Kidney epithelial cell (primary cell): ENCODE data around the gene KLHL17. TPM values are rescaled to one million over a fixed set of nuclear protein-coding genes. Genes with fewer than 3 reads are reported as not detected.

ENCODE experiments used
- DNase-seq: peaks from one replicate; pipeline ENCODE4 v3.0.0-alpha.2; 2010; ENCODE audit warnings: low read depth
- H3K27me3 ChIP-seq: 2 replicates; pipeline ENCODE4 v1.6.0; 2011; ENCODE audit warnings: low read length; ENCODE audit not compliant: control insufficient read depth, insufficient read depth
- H3K36me3 ChIP-seq: 2 replicates; pipeline ENCODE4 v1.5.1; 2011; ENCODE audit warnings: low read length; ENCODE audit not compliant: control insufficient read depth, insufficient read depth
- H3K4me3 ChIP-seq: 2 replicates; pipeline ENCODE4 v1.5.1; 2011; ENCODE audit warnings: low read depth, mild to moderate bottlenecking, control low read depth, low read length
- total RNA-seq: library from RNA; depleted of rRNA; stranded (reverse); fragments of >200 nt; gene quantifications from 2 replicates; pipeline ENCODE4 v1.2.3, GENCODE V29; 2015
- TF ChIP-seq, protein P1 (sequence below): IDR thresholded peaks from 2 replicates; pipeline ENCODE4 v1.5.1; 2011; ENCODE audit warnings: mild to moderate bottlenecking, moderate library complexity, low read length, control low read depth, inconsistent platforms; ENCODE audit not compliant: insufficient read depth, poor library complexity, severe bottlenecking

Gene KLHL17
- total RNA-seq, 1 donor from 2014 or later = 21.4 TPM

DNA sequence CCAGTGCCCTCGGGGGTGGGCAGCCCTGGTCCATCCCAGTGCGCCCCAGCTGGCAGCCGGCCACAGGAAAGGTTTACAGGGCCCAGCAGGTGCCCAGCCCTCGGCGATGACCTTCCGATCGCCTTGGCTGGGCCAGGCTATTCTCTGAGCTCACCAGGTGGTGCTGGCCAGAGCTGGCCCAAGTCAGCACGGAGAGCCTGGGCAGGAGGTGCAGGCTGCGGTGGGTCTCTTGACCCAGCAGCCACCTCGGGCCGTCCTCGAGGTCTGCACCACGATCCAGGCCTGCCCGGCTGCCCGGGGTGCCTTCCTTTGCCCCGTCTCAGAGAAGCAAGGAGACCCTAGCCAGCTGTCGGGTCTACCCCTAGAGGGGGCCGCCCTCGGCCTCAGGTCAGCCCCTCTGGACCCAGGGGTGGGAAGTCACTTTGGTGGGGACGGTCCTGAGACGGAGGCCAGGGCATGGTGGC, 21.1 kb downstream of the KLHL17 start:
- no peak for DNase-seq
- H3K27me3 ChIP-seq = peaks cover 44% of the 10 kb centered on the region
- TF ChIP-seq, protein P1, sequence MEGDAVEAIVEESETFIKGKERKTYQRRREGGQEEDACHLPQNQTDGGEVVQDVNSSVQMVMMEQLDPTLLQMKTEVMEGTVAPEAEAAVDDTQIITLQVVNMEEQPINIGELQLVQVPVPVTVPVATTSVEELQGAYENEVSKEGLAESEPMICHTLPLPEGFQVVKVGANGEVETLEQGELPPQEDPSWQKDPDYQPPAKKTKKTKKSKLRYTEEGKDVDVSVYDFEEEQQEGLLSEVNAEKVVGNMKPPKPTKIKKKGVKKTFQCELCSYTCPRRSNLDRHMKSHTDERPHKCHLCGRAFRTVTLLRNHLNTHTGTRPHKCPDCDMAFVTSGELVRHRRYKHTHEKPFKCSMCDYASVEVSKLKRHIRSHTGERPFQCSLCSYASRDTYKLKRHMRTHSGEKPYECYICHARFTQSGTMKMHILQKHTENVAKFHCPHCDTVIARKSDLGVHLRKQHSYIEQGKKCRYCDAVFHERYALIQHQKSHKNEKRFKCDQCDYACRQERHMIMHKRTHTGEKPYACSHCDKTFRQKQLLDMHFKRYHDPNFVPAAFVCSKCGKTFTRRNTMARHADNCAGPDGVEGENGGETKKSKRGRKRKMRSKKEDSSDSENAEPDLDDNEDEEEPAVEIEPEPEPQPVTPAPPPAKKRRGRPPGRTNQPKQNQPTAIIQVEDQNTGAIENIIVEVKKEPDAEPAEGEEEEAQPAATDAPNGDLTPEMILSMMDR = no peak
- no peak overlapping the region for H3K4me3 ChIP-seq
- H3K36me3 ChIP-seq = no peaks in the 10 kb centered on the region

DNA sequence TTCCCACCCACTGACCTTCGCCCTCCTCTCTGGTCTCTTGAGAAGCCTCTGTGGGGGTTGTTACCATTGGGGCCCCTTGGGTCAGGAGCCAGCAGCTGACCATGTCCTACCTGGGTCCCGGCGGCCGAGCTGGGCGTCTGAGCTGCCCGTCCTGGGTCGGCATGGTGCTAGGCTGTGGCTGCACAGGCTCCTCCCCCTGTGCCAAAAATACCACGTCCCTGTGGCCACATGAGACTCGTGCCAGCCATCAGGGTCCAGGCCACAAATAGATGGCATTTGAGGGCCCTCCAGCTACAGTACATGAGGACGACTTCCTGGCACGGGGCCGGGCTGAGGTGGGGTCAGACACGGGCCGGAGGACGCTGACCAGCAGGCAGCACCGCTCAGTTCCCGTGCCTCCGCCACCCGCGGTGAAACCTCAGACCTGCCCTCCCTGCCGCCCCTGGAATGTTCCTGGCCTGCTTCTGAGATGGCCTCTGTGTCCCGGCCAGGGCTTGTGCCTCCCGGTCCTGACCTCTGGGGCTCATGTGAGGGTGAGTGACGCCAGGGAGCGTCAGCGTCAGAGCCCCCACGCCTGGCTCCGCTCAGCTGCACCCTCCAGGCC, 21.7 kb downstream of the KLHL17 start, which contains the start of gene PERM1:
TSS of gene PERM1 (minus strand) at position 139 of the 604 bp plus-strand sequence. CDS start 1,064 bp downstream, outside the sequence.
- peaks cover 44% of the 10 kb centered on the region for H3K27me3 ChIP-seq
- no peak for DNase-seq

DNA sequence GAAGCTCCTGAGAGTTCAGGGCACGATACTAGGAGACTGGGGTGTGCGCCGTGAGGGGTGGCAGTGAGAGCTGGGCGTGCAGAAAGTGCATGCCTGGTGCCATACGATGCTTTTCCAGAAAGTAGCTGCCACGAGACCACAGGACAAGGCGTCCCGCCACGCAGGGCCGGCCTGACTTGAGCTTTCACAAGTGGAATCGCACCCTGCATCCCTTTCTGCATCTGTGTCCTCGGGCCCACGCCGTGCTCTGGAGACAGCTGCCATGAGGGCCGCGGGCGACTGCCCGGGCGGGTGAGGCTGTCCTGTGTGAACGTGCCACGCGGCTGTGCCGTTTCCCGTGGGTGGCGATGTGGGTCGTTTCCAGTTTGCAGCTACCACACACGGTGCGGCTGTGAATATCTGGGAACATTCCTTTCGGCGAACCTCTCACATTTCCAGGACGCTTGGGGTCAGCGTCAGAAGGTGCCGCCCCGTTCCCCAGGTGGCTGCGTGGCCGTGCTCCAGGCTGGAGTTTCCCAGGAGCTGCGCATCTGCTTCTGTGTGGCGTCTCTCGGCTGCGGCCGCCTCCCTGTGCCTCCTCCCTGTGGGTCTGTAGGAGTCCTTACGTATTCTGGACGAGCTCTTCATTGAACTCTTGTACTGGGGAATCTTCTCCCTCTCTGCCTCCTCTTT, 22.5 kb downstream of the KLHL17 start:
- Histone ChIP-seq H3K36me3 (no peaks in the 10 kb centered on the region), H3K27me3 (peaks cover 44% of the 10 kb centered on the region), H3K4me3 (no peak overlapping the region)
- TF ChIP-seq, protein P1 = no peak
- no peak for DNase-seq

More for the DNA sequence above, 21.7 kb downstream of the KLHL17 start, which contains the start of gene PERM1:
- Histone ChIP-seq H3K4me3 (no peak within 1 kb of the TSS), H3K36me3 (no peaks in the 10 kb centered on the region)
- TF ChIP-seq, protein P1 = no peak

DNA sequence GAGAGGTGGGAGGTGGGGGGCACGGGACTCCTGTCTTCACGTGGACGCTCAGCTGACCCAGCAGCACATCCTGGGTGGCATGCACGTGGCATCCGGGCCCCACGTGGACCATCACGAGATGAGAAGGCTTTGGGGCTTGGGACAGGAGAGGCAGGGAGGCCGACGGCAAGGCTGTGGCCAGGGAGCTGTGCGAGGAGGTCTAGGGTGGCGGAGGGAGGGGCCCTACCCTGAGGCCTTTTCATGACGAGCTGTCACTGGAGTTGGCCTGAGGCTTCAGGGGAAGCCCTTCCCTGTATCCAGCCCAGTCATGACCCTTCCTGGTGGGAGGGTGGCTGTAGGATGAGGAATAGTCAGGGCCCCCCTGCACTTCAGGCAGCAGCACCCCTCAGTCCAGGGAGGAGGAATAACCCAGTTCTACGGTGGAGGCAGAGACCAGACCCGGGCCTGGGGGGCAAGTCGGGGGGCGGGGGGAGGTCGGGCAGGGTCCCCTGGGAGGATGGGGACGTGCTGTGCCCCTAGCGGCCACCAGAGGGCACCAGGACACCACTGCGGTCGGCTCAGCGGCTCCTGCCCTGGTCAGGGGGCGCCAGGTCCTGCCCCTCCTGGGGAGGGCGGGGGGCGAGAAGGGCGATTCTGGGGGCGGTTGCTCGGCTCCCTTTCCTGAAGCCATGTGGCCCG, 23.6 kb downstream of the KLHL17 start:
- DNase-seq = no peak

DNA sequence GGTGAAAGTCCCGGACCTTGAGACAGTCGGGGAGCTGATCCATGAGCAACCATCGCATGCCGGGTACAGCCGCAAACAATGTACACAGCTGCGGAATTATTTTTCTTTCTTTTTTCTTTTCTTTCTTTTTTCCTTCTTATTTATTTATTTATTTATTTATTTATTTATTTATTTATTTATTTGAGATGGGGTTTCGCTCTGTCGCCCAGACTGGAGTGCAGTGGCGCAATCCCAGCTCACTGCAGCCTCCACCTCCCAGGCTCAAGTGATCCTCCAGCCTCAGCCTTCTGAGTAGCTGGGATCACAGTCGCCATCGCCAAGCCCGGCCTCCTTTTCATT, 24.1 kb downstream of the KLHL17 start:
- no peaks in the 10 kb centered on the region for H3K36me3 ChIP-seq
- TF ChIP-seq, protein P1 = no peak
- DNase-seq = no peak
- H3K4me3 ChIP-seq = no peak overlapping the region
- H3K27me3 ChIP-seq = peaks cover 44% of the 10 kb centered on the region

More for the DNA sequence above, 23.6 kb downstream of the KLHL17 start:
- TF ChIP-seq, protein P1 = peak; percentile 97
- Histone ChIP-seq H3K4me3 (no peak overlapping the region), H3K27me3 (peaks cover 44% of the 10 kb centered on the region), H3K36me3 (no peaks in the 10 kb centered on the region)
